GM21367 (cell line): ENCODE data around the gene GINS2.

Source experiments
- ATAC-seq: cut with Tn5 transposase; IDR thresholded peaks from one replicate; pipeline ENCODE4 v1.9.1; 2021; ENCODE audit not compliant: unreplicated experiment

Gene GINS2

DNA sequence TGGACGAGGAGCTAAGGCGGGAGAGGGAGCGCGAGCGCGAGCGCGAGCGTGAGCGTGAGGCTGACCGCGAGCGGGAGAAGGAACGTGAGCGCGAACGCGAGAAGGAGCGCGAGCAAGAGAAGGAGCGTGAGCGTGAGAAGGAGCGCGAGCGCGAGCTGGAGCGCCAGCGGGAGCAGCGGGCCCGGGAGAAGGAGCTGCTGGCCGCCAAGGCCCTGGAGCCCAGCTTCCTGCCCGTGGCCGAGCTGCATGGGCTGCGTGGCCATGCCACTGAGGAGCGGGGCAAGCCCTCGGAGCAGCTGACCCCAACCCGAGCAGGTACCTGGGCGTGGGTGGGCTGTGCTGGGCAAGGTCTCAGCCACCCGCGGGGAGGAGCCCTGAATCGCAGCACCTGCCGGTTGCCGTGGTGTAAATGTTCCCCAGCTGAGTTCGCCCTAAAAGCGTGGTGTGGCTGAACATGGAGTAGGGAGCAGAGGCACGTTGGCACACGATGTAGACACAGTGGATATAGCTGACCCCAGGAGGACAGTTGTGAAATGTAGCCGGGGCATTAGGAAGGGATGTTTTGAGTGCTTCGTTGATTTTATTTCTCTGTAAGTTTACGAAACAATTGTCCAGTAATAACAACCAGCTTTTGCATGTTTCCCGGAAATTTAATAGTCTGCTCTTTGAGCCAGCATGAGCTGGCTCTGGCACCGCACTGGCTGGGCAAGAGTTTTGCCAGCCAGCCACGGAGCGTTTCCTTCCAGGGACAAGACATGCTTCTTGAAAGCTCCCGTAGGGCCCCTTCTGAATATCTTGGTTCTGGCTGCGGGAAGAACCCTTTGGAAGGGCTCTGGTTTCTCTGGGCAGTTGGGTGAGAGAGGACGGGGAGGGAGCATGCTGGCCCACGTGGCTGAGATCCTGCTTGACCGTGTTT, 32.1 kb downstream of the GINS2 start:
- no peak for ATAC-seq

- no peak for ATAC-seq
Observed at GRCh38 chr16:85655216-85656129, 33.3 kb downstream of the GINS2 start.

DNA sequence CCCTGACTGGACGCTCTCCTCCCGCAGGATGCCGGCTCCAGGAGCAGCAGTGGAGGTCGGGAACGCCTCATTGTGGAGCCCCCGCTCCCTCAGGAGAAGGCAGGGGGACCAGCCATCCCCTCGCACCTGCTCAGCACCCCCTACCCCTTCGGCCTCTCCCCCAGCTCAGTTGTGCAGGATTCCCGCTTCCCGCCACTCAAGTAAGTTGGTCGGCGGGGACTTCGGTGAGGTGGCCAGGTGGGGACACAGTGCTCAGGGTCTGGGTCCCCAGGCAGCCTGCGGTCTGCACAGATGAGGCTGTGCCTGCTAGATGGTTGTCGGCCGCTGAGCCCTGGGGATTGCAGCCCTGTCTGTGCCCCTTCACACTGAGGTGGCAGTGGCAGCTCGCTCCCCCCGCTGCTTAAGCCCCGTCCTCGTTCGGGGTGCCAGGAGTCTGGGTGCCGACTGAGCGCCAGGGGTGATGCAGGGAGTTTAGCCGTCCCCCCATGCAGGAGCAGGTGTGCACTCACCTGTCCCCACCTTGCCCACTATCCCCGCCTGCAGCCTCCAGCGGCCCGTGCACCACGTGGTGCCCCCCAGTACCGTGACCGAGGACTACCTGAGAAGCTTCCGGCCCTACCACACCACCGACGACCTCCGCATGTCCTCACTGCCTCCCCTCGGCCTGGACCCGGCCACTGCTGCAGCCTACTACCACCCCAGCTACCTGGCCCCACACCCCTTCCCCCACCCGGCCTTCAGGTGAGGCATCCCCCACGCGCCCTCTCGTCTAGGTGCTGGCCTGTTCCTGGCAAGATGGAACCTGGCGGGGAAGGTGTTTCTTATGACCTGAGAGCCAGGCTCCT, 34.3 kb downstream of the GINS2 start:
- no peak for ATAC-seq

DNA sequence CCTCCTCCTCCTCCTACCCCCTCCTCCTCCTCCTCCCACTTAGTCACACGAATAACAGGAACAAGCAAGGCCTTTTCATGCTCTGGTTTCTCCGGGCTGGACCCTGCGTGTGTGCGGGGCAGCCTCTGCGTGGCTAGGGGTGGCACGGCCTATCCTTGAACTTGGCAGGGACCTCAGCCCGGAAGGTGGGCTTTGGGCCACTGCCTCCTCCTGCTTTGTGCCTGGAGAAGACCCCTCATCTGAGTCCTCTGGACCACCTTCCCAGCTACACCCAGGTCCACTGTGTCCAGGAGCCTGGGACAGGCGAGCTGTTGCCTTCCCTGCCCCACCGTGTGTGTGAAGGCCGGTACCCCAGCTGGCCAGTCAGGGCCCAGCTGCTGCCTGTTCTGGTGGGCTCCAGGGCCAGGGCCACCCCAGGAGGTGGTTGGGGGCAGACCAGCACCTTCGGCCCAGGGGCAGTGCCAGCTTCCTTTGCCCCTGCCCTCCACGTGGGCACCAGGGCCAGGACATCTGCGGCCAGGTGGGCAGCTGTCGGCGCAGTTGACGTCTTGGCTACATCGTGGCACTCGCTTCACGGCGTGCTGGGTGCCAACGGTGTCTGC, 35.4 kb downstream of the GINS2 start:
- no peak for ATAC-seq

DNA sequence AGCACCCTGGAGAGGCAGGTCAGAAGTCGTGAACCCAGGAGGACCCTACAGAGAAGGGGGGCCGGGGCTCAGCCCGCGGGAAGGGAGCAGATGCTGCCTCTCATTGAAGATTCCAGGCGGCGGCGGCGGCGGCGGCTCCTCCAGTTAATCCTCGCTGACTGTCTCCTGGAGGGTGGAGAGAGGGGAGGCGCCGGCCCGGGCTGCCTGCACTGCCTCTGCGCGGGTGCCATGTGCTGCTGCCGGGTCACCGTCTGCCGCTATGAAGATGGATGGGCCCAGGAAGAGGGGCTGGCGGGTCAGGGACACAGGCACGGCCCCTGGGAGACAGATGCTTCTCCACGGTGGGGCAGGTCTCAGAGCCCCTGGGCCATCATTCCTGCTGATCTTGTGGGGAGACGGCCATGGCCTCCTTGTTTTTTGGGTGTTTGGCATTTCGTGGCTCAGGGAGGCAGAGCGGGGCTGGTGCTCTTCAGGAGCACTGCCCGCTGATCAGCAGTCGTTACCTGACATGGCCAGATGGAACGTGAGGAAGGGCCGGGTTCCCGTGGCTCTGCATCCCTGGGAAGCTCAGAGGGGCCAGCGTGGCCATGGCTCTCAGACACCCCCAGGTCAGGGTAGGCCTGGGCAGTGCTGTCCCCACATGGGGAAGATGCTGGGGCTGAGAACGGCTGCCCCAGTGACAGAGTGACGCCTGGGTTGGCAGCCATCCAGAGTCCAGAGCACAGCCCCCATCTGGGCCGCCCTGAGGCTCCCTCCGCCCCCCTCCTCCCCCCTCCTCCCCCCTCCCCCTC, 36.1 kb downstream of the GINS2 start:
- no peak for ATAC-seq

GRCh38 chr16:85651629-85652430, 36.9 kb downstream of the GINS2 start:
- no peak for ATAC-seq

- no peak for ATAC-seq
Observed at GRCh38 chr16:85650844-85651628, 37.7 kb downstream of the GINS2 start.

GRCh38 chr16:85650135-85650843, 38.5 kb downstream of the GINS2 start:
- no peak for ATAC-seq

DNA sequence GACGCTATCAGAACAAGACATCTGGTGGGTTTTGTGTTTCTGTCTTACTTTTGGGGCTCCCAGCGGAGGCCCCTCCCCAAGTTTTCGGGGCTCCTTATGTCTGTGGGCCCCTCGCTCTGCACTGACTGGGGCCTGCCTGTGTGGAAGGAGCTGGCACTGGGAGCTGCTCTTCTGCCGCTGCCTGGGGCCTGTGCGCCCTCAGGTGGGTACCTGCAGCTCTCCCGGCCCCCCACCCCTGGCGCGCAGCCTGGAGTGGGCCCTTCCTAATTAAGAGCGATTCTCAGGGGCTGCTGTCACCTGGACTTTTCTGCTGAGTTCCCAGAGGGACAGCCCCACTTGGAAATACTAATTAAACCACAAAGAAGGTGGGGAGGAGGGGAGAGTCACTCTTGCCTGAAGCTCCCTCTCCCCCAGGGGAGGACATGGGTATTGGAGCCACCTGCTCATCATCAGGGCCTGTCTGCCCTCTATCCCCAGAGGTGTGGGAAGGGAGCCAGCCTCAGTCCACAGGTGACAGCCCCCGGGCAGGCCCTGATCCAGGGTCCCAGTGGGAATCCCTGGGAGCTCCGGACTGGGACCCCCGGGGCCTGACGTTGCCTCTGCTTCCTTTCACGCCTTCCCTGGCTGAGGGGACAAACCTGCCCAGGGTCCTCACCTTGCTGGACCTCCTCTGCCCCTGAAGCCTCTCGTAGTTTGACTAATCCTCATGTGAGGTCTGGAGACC, 39.2 kb downstream of the GINS2 start:
- no peak for ATAC-seq

DNA sequence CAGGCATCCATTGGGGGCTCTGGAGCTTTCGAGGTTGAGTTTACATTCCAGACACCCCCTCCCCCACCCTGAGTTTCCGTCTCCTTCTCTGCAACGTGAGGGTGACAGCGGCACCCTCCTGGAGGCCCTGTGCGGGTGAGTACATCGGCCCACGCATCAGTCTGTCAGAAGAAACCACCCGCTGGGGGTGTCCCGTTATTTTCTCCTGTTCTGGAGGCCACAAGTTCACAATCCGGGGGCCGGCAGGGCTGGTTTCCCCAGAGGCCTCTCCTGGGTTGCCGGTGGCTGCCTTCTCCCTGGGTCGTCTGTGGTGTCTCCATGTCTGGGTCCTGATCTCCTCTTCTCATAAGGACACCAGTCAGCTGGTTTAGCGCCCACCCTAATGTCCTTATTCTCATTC, 39.9 kb downstream of the GINS2 start:
- ATAC-seq = no peak

DNA sequence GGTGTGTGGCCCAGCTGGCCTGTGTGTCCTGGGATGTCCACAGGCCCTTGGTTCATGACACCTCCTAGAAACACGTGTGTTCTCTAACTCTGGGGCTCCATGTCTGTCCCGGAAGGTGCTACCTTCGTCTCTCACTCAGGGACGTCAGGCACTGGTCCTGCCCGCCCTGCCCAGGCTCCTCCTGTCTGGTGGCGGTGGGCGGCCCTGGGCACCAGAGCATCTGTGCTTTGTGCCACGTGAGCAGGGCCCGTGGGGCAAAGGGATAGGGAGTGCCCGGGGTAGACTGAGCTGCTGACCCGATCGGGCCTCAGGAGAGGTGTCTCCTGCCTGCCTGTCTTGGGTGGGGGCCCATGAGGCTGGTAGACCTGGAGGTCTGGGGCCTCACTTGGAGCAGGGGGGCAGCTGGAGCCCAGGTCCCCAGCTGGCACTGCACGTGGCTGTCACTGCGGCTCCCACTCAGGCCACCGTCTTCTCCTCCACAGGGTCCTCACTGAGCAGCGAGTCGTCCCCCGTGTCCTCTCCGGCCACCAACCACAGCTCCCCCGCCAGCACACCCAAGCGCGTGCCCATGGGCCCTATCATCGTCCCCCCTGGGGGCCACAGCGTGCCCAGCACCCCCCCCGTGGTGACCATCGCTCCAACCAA, 40.6 kb downstream of the GINS2 start:
- no peak for ATAC-seq

- ATAC-seq = no peak
Observed at GRCh38 chr16:85646976-85647375, 41.8 kb downstream of the GINS2 start.

GRCh38 chr16:85646358-85646907, 42.3 kb downstream of the GINS2 start:
- ATAC-seq = no peak

GRCh38 chr16:85645021-85645589, 43.6 kb downstream of the GINS2 start:
- no peak for ATAC-seq

DNA sequence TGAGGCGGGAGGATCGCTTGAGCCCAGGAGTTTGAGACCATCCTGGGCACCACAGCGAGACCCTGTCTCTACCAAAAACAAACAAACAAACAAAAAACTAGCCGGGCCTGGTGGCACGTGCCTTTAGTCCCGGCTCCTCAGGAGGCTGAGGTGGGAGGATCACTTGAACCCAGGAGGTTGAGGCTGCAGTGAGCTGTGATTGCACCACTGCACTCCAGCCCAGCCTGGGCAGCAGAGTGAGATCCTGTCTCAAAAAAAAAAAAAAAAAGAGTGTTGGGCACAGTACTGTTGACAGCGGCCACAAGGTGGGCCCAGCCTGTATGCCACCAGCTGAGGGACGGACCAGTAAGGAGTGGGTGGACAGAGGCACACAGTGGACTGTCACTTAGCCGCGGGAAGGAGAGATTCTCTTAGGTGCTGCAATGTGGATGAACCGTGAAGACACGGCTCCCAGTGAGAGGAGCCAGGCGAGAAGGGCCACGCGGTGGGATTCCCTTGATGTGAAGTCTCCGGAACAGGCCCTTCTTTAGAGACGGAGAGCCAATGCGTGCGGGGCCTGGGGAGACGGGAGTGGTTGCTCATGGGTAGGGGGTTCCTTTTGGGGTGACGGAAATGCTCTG, 44.6 kb downstream of the GINS2 start:
- ATAC-seq = no peak
